HepG2 (cell line): ENCODE results near the gene EFEMP2. TPM values are rescaled to one million over a fixed set of nuclear protein-coding genes. Genes with fewer than 3 reads are reported as not detected.

Experiments
- ATAC-seq: fragments of 200-7000 bp; cut with Tn5 transposase; 3 replicates; pipeline ENCODE4 v1.9.1; 2020; ENCODE audit warnings: mild to moderate bottlenecking, moderate library complexity
- BruUV-seq: library from RNA; stranded (reverse); fragments of 400-500 nt; replicated peaks from 2 replicates; lab custom pipeline; 2021; lab: Mats Ljungman, UMichigan
- CTCF ChIA-PET: fragments of 300-600 bp; formaldehyde crosslinking; extraction: SDS; loops from one replicate; lab custom pipeline; 2021; ENCODE audit warnings: low total read pairs, inconsistent platforms, low intra/inter-chr PET ratio; lab: Yijun Ruan, JAX
- POLR2A ChIA-PET: fragments of 350-600 bp; sonication (Branson Sonifier 250); formaldehyde crosslinking; loops from one replicate; lab custom pipeline; 2020; ENCODE audit warnings: antibody characterized with exemption, inconsistent platforms; lab: Yijun Ruan, JAX
- DNase-seq: peaks from one replicate; pipeline ENCODE4 v3.0.0-alpha.2; 2015; ENCODE audit warnings: low spot score
- FAIRE-seq: peaks from 3 replicates; lab custom pipeline; 2011; peaks lifted over from hg19 to GRCh38; lab: Jason Lieb, UNC
- H2AFZ ChIP-seq: one replicate; pipeline ENCODE4 v1.6.1; 2011; ENCODE audit warnings: low read length, inconsistent platforms
- H3K27ac ChIP-seq: fragments of 300-600 bp; 3 replicates; pipeline ENCODE4 v1.8.0; 2011; ENCODE audit warnings: mixed run types, mild to moderate bottlenecking, mixed read lengths, low read length, inconsistent platforms; ENCODE audit not compliant: insufficient read depth; ENCODE audit errors: extremely low read length
- H3K27me3 ChIP-seq, 2 experiments: fragments of 200-600 bp in 1 of 2; 2 replicates in 1 of 2; 3 replicates in 1 of 2; pipeline versions ENCODE4 v1.6.0 to v1.8.0; 2011; ENCODE audit warnings: low read length in 2 of 2, mild to moderate bottlenecking in 2 of 2, moderate library complexity in 2 of 2, inconsistent platforms in 1 of 2; ENCODE audit not compliant: insufficient read depth in 2 of 2, control insufficient read depth in 1 of 2
- H3K36me3 ChIP-seq, 2 experiments: fragments of 200-600 bp in 1 of 2; replicated peaks in 1 of 2; 2 replicates in 1 of 2; 3 replicates in 1 of 2; pipeline versions ENCODE4 v1.5.1 to v1.8.0; 2011; ENCODE audit warnings: low read length in 2 of 2, inconsistent platforms in 1 of 2; ENCODE audit not compliant: insufficient read depth in 2 of 2, control insufficient read depth in 1 of 2
- H3K4me1 ChIP-seq: 2 replicates; pipeline ENCODE4 v1.5.1; 2012; ENCODE audit warnings: low read length, inconsistent platforms; ENCODE audit not compliant: insufficient read depth
- H3K4me2 ChIP-seq: 2 replicates; pipeline ENCODE4 v1.6.0; 2011; ENCODE audit warnings: low read depth, low read length, inconsistent platforms
- H3K4me3 ChIP-seq, 3 experiments: fragments of 200-600 bp in 1 of 3; sonication (generic), shearing (Covaris generic) in 1 of 3; replicated peaks in 1 of 3; 2 replicates each; pipeline ENCODE4 v1.5.1; 2011 to 2016; ENCODE audit warnings: low read length in 3 of 3, inconsistent platforms in 2 of 3, low read depth in 2 of 3, mild to moderate bottlenecking in 2 of 3, control low read depth in 1 of 3, mixed read lengths in 1 of 3; ENCODE audit not compliant: insufficient read depth in 1 of 3
- H3K79me2 ChIP-seq: one replicate; pipeline ENCODE4 v1.6.1; 2011; ENCODE audit warnings: low read length, inconsistent platforms; ENCODE audit not compliant: insufficient read depth
- H3K9ac ChIP-seq: 2 replicates; pipeline ENCODE4 v1.6.0; 2011; ENCODE audit warnings: mild to moderate bottlenecking, low read depth, low read length, inconsistent platforms; ENCODE audit not compliant: insufficient read depth
- H3K9me3 ChIP-seq: 2 replicates; pipeline ENCODE4 v1.5.1; 2012; ENCODE audit warnings: mild to moderate bottlenecking, low read length
- H4K20me1 ChIP-seq: 2 replicates; pipeline ENCODE4 v1.6.0; 2011; ENCODE audit warnings: inconsistent platforms, mild to moderate bottlenecking, low read length, moderate library complexity; ENCODE audit not compliant: insufficient read depth
- AGO2 ChIP-seq: fragments of 200-400 bp; formaldehyde crosslinking; optimal IDR thresholded peaks from 2 replicates; pipeline ENCODE3; 2017; ENCODE audit warnings: mild to moderate bottlenecking, low read depth, low read length, moderate library complexity
- MLLT10 ChIP-seq: sonication (generic); formaldehyde crosslinking; IDR thresholded peaks from 2 replicates; pipeline ENCODE4 v1.4.0; 2020; ENCODE audit warnings: missing genetic modification reagents
- POLR2AphosphoS5 ChIP-seq: IDR thresholded peaks from 2 replicates; pipeline ENCODE4 v1.6.1; 2012; ENCODE audit warnings: low read depth, low read length
- RBFOX2 ChIP-seq: fragments of 200-400 bp; formaldehyde crosslinking; IDR thresholded peaks from 2 replicates; pipeline ENCODE4 v1.6.1; 2017; ENCODE audit warnings: low read depth, mild to moderate bottlenecking, low read length
- RFX3 ChIP-seq: IDR thresholded peaks from 2 replicates; pipeline ENCODE4 v1.6.1; 2016; ENCODE audit warnings: missing biosample characterization, missing genetic modification reagents
- TRAFD1 ChIP-seq: sonication (generic); formaldehyde crosslinking; IDR thresholded peaks from 2 replicates; pipeline ENCODE4 v1.5.1; 2020; ENCODE audit warnings: missing genetic modification reagents, mild to moderate bottlenecking, borderline replicate concordance
- WGBS: methylation state at CpG from one replicate; pipeline ENCODE4 v1.1.6; 2017; ENCODE audit warnings: low lambda C conversion rate; 5-methylcytosine and 5-hydroxymethylcytosine counted together
- in situ Hi-C: cut with HindIII; loops from 2 replicates; pipeline ENCODE4 v1.10.0; 2017; ENCODE audit warnings: low pct_unique_long_range_greater_than_20kb; ENCODE audit not compliant: extremely low pct_ligation_motif_present
- intact Hi-C: fragments of 100-400 bp; cut with micrococcal nuclease; formaldehyde crosslinking; loops from one replicate; pipeline ENCODE4 v1.10.0; 2022; ENCODE audit not compliant: unreplicated experiment
- polyA plus RNA-seq, 8 experiments: library from polyadenylated mRNA; depleted of rRNA in 3 of 8; stranded (reverse) in 7 of 8; unstranded in 1 of 8; fragments of >200 nt; fragmentation: Illumina TruSeq in 4 of 8; extraction: Trizol in 4 of 8; gene quantifications; 2 replicates each; pipeline versions ENCODE4 v1.2.1 to v1.2.3, GENCODE V29; 2011 to 2016; ENCODE audit warnings: low read depth in 4 of 8, missing spikeins in 1 of 8, mixed read lengths in 1 of 8; ENCODE audit not compliant: insufficient read depth in 1 of 8
- total RNA-seq, 5 experiments: library from RNA; depleted of rRNA; stranded (reverse); fragments of >200 nt; fragmentation: Illumina TruSeq; extraction: Trizol; gene quantifications; 2 replicates each; pipeline ENCODE4 v1.2.3, GENCODE V29; 2016; ENCODE audit warnings: low read depth in 1 of 5

EFEMP2 gene
- total and polyA plus RNA-seq, 2 of the 13 experiments (the other 11 are each of a cell fraction or from before 2014, with no cell fraction given) = 7.4 to 29.7 TPM

- no TSS peak for BruUV-seq
- Histone ChIP-seq H3K4me3 (no peak overlapping the region), H3K27me3 (no peaks in the 10 kb centered on the region), H3K36me3 (peaks cover 14 to 45% of the 10 kb centered on the region in 2 experiments; a peak in 4 of 5 replicates), H3K4me1 (peaks cover 24% of the 10 kb centered on the region), H3K4me2 (no peak overlapping the region), H3K9me3 (no peaks in the 10 kb centered on the region), H4K20me1 (no peaks in the 10 kb centered on the region), H3K9ac (no peak overlapping the region), H3K79me2 (no peaks in the 10 kb centered on the region), H2AFZ (no peak overlapping the region), H3K27ac (no peak overlapping the region)
- no peak for ATAC-seq
- no peak for DNase-seq
- in situ Hi-C loops (no loop called here), intact Hi-C loops (no loop called here)
- POLR2A ChIA-PET = interaction anchor here (8.9 kb wide), 1 partner anchor 8 kb away, joined by 81 read pairs; the partner anchor contains the start of genes CFL1 and MUS81
- 89% methylated on average over 29 of the region's 29 CpGs for WGBS
- TF ChIP-seq POLR2AphosphoS5 = 0 out of 2 replicates have a peak, but pooled peaks have one; percentile 1
- TF ChIP-seq RFX3 = no peak
- TF ChIP-seq MLLT10 (CRISPR knock-in tag) = no peak
- peak; percentile 15 for TF ChIP-seq RBFOX2
- CTCF ChIA-PET = no interaction called here
- no peak for FAIRE-seq
These were observed 5.1 kb downstream of the EFEMP2 start for GRCh38 chr11:65867284-65868071.

GRCh38 chr11:65866509-65867283 lies 5.9 kb downstream of the EFEMP2 start:
- TF ChIP-seq RBFOX2 (peak; percentile 57; the same call in 1 of the 2 replicates), AGO2 (peak; percentile 73), TRAFD1 (CRISPR knock-in tag) (no peak)
- WGBS = 95% methylated on average over 15 of the region's 21 CpGs
- H3K27me3 ChIP-seq = no peaks in the 10 kb centered on the region
- no peaks in the 10 kb centered on the region for H3K9me3 ChIP-seq
- ChIA-PET CTCF (no interaction called here), POLR2A (interaction anchor here (1.2 to 8.9 kb wide), 2 partner anchors 7 to 24 kb away, joined by 3 to 81 read pairs; partner anchors contain the start of genes CCDC85B, CFL1 and MUS81)
- intact Hi-C loops = no loop called here
- DNase-seq (no peak), ATAC-seq (no peak), FAIRE-seq (no peak)
- H3K4me1 ChIP-seq = peaks cover 27% of the 10 kb centered on the region
- no peaks in the 10 kb centered on the region for H4K20me1 ChIP-seq
- H3K9ac ChIP-seq = no peak overlapping the region
- no peak overlapping the region for H2AFZ ChIP-seq
- in situ Hi-C loops = no loop called here
- H3K4me2 ChIP-seq = no peak overlapping the region
- peaks cover 2% of the 10 kb centered on the region for H3K79me2 ChIP-seq
- peaks cover 14 to 51% of the 10 kb centered on the region in 2 experiments; a peak in 4 of 5 replicates for H3K36me3 ChIP-seq
- no peak overlapping the region for H3K27ac ChIP-seq
- BruUV-seq = no TSS peak
- H3K4me3 ChIP-seq = no peak overlapping the region
